MM.1S (cell line): Measurements from ENCODE around the gene TYMS.

ENCODE experiments used
- DNase-seq: peaks from one replicate; pipeline ENCODE4 v3.0.0-alpha.2; 2015
- H2AFZ ChIP-seq: fragments of 300-600 bp; sonication (generic); 2 replicates; pipeline ENCODE4 v1.6.0; 2016; ENCODE audit warnings: antibody characterized with exemption, low read length
- H3F3A ChIP-seq: fragments of 300-600 bp; sonication (generic); 2 replicates; pipeline ENCODE4 v1.6.1; 2016; ENCODE audit warnings: mild to moderate bottlenecking, antibody characterized with exemption, low read length, moderate library complexity, mixed read lengths; ENCODE audit not compliant: insufficient read depth
- H3K27ac ChIP-seq: fragments of 300-600 bp; sonication (generic); 2 replicates; pipeline ENCODE4 v1.5.1; 2016; ENCODE audit warnings: mild to moderate bottlenecking, low read length
- H3K27me3 ChIP-seq: fragments of 300-600 bp; sonication (generic); replicated peaks from 2 replicates; pipeline ENCODE4 v1.6.0; 2016; ENCODE audit warnings: low read length; ENCODE audit not compliant: insufficient read depth
- H3K36me3 ChIP-seq: fragments of 300-600 bp; sonication (generic); replicated peaks from 2 replicates; pipeline ENCODE4 v1.6.1; 2016; ENCODE audit warnings: mild to moderate bottlenecking, low read length, mixed read lengths; ENCODE audit not compliant: insufficient read depth
- H3K4me1 ChIP-seq: fragments of 300-600 bp; sonication (generic); 2 replicates; pipeline ENCODE4 v1.6.1; 2016; ENCODE audit warnings: low read length, mixed read lengths
- H3K4me2 ChIP-seq: fragments of 300-600 bp; sonication (generic); 2 replicates; pipeline ENCODE4 v1.6.0; 2016; ENCODE audit warnings: low read depth, low read length
- H3K4me3 ChIP-seq: fragments of 300-600 bp; sonication (generic); 2 replicates; pipeline ENCODE4 v1.5.1; 2016; ENCODE audit warnings: low read length, mixed read lengths
- H3K79me2 ChIP-seq: fragments of 300-600 bp; sonication (generic); 2 replicates; pipeline ENCODE4 v1.6.1; 2016; ENCODE audit warnings: mixed run types, low read length, mixed read lengths
- H3K9ac ChIP-seq: fragments of 300-600 bp; sonication (generic); 2 replicates; pipeline ENCODE4 v1.6.1; 2016; ENCODE audit warnings: low read length, mixed read lengths
- H3K9me2 ChIP-seq: fragments of 300-600 bp; sonication (generic); replicated peaks from 2 replicates; pipeline ENCODE4 v1.6.1; 2016; ENCODE audit warnings: mild to moderate bottlenecking, low read length, mixed read lengths; ENCODE audit not compliant: insufficient read depth
- H3K9me3 ChIP-seq: fragments of 300-600 bp; sonication (generic); replicated peaks from 2 replicates; pipeline ENCODE4 v1.6.1; 2016; ENCODE audit warnings: mild to moderate bottlenecking, low read length, mixed read lengths; ENCODE audit not compliant: insufficient read depth
- H4K20me1 ChIP-seq: fragments of 300-600 bp; sonication (generic); 2 replicates; pipeline ENCODE4 v1.6.1; 2016; ENCODE audit warnings: mild to moderate bottlenecking, low read length, moderate library complexity, mixed read lengths; ENCODE audit not compliant: insufficient read depth
- CTCF ChIP-seq: fragments of 300-600 bp; sonication (generic); IDR thresholded peaks from 2 replicates; pipeline ENCODE4 v1.5.1; 2016; ENCODE audit warnings: antibody characterized with exemption, low read length, mixed read lengths
- EZH2 ChIP-seq: fragments of 300-600 bp; sonication (generic); optimal IDR thresholded peaks from 2 replicates; pipeline ENCODE3; 2017; ENCODE audit warnings: low read depth, mild to moderate bottlenecking, antibody characterized with exemption, low read length, mixed read lengths
- EZH2phosphoT487 ChIP-seq: fragments of 300-600 bp; sonication (generic); IDR thresholded peaks from 2 replicates; pipeline ENCODE4 v1.6.1; 2018; ENCODE audit warnings: antibody characterized with exemption, low read length

TYMS gene

GRCh38 chr18:641224-641623 lies 16.2 kb upstream of the TYMS start:
- Histone ChIP-seq H2AFZ (no peak overlapping the region), H3K27me3 (no peaks in the 10 kb centered on the region), H4K20me1 (no peaks in the 10 kb centered on the region), H3K36me3 (no peaks in the 10 kb centered on the region), H3F3A (no peaks in the 10 kb centered on the region), H3K4me1 (peaks cover 6% of the 10 kb centered on the region; the same call in 1 of the 2 replicates), H3K9me2 (no peaks in the 10 kb centered on the region), H3K27ac (no peak overlapping the region), H3K4me2 (no peak overlapping the region), H3K9ac (no peak overlapping the region), H3K79me2 (no peaks in the 10 kb centered on the region), H3K4me3 (no peak overlapping the region), H3K9me3 (no peaks in the 10 kb centered on the region)
- TF ChIP-seq EZH2 (no peak), CTCF (no peak), EZH2phosphoT487 (no peak)
- DNase-seq: no peak

- H3K4me2 ChIP-seq: no peak overlapping the region
- H3K36me3 ChIP-seq: no peaks in the 10 kb centered on the region
- H2AFZ ChIP-seq: no peak overlapping the region
- H3K27me3 ChIP-seq: no peaks in the 10 kb centered on the region
- no peaks in the 10 kb centered on the region for H3K79me2 ChIP-seq
- H3K9ac ChIP-seq: no peak overlapping the region
- H3K4me3 ChIP-seq: no peak overlapping the region
- H3K9me3 ChIP-seq: no peaks in the 10 kb centered on the region
- TF ChIP-seq EZH2 (no peak), EZH2phosphoT487 (no peak), CTCF (no peak)
- H3K27ac ChIP-seq: no peak overlapping the region
- no peaks in the 10 kb centered on the region for H4K20me1 ChIP-seq
- H3K9me2 ChIP-seq: no peaks in the 10 kb centered on the region
- DNase-seq: no peak
- H3F3A ChIP-seq: no peaks in the 10 kb centered on the region
- H3K4me1 ChIP-seq: peaks cover 8% of the 10 kb centered on the region
These were observed 13.0 kb upstream of the TYMS start for GRCh38 chr18:644395-645004.

GRCh38 chr18:647304-647703 lies 10.1 kb upstream of the TYMS start:
- no peak for DNase-seq
- Histone ChIP-seq H3K9me3 (no peaks in the 10 kb centered on the region), H2AFZ (no peak overlapping the region), H3K4me3 (no peak overlapping the region), H3F3A (peaks cover 9% of the 10 kb centered on the region), H3K9ac (no peak overlapping the region), H3K9me2 (no peaks in the 10 kb centered on the region), H3K4me1 (peaks cover 21% of the 10 kb centered on the region), H3K79me2 (no peaks in the 10 kb centered on the region), H3K36me3 (no peaks in the 10 kb centered on the region), H3K27ac (no peak overlapping the region), H4K20me1 (no peaks in the 10 kb centered on the region), H3K4me2 (no peak overlapping the region), H3K27me3 (no peaks in the 10 kb centered on the region)
- no peak for TF ChIP-seq CTCF
- TF ChIP-seq EZH2phosphoT487: no peak
- no peak for TF ChIP-seq EZH2
